Measurements from ENCODE around the gene YEATS4.

GRCh38 chr12:69354172-69354555 lies 5.4 kb upstream of the YEATS4 start:
- TF ChIP-seq POLR2A (IDR thresholded peaks at IDR 0.05; ENCODE audit: low read length) (no peak), GATA1 (IDR thresholded peaks at IDR 0.05; ENCODE audit: low read depth, low read length) (no peak)

Measured in erythroblast (primary cell).